Measurements from ENCODE around the gene ZBTB46.

Gene ZBTB46

DNA sequence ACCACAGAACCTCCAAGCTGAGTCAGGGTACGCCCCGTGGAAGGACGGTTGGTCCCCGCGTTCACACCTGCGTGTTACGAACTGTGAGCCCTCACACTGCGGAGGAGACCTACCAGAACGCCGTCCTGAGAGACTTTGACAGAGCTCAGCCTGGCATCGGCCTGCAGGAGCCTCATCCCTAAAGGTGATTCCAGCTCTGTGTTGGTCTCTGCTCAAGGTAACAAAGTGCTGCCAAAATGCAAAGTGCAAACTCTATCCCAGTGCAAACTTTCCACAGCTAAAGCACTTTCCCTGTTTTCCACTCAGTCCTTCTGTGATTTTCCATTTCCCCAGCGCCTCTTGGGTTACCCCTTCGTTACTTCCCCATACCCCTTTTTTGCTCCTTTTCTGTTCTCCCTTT lies 8.6 kb upstream of the ZBTB46 start:
- no peak for DNase-seq (ENCODE audit: extremely low read depth, low read depth)
- TF ChIP-seq CTCF (IDR thresholded peaks at IDR 0.05; ENCODE audit: low read depth, low read length) = no peak

GRCh38 chr20:63837479-63837878 lies 6.4 kb upstream of the ZBTB46 start:
- no peak for DNase-seq (ENCODE audit: extremely low read depth, low read depth)
- TF ChIP-seq CTCF (IDR thresholded peaks at IDR 0.05; ENCODE audit: low read depth, low read length) = no peak

- TF ChIP-seq CTCF (IDR thresholded peaks at IDR 0.05; ENCODE audit: low read depth, low read length) = no peak
Observed at GRCh38 chr20:63836458-63837344, 5.6 kb upstream of the ZBTB46 start.

GRCh38 chr20:63835021-63835858 lies 4.2 kb upstream of the ZBTB46 start:
- no peak for TF ChIP-seq CTCF (IDR thresholded peaks at IDR 0.05; ENCODE audit: low read depth, low read length)
- peak; percentile 95 for DNase-seq (ENCODE audit: extremely low read depth, low read depth)

More at GRCh38 chr20:63836458-63837344, 5.6 kb upstream of the ZBTB46 start:
- DNase-seq (ENCODE audit: extremely low read depth, low read depth) = no peak

DNA sequence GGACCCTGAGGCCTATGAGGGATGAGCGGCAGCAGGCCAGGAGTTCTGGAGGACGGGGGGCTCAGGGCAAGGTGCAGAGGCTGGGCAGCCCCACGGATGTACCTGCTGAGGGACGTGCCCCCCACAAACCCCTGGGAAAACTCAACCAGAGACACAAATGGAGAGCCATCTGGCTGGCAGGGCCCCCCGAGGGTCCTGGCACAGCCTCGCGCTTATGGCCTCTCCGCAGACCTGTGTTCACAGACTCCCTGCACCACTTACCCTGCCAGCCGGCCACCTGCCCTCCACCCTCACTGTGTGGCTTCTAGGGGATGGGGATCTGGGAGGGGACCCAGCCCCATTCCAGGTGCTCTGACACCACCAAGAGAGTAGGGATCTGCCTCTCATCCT lies 3.4 kb upstream of the ZBTB46 start:
- DNase-seq (ENCODE audit: extremely low read depth, low read depth) = no peak
- TF ChIP-seq CTCF (IDR thresholded peaks at IDR 0.05; ENCODE audit: low read depth, low read length) = no peak

DNA sequence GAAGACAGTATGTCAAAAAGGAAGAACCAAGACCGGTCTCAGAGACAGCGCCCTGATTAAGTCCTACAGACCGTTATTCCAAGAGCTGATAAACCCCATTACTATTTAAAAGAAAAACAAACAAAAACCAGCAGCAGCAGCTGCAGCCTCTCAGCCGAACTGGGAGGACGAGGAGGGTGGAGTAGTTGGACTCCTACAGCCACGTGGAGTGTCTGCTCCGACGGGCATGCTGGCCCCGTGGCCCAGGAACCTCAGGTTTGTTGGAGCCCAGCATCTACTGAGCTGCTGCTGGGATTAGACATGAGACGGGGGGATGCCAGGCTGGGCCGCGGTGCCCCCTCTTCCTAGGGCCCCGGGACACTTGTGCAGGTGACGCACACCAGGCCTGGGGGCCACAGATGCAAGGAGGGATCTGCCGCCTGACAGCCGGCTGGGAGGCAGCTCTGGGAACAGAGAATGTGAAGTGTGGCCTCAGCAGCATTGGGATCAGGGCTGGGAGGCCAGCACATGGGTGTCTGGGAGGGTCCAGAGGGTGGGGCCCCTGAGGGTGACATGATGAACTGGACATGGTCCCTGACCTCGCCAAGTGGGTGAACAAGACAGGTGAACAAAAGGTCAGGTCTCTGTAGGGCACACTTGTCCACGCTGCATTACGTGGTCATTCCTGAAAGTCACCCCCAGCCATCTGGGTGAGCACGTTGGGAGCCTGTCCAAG lies 2.9 kb upstream of the ZBTB46 start:
- TF ChIP-seq CTCF (IDR thresholded peaks at IDR 0.05; ENCODE audit: low read depth, low read length) = no peak
- DNase-seq (ENCODE audit: extremely low read depth, low read depth) = no peak

Data from AG09319 (cell line).